Osteocyte (in vitro differentiated cells): ENCODE results near the gene TOR1AIP2. TPM values are rescaled to one million over a fixed set of nuclear protein-coding genes. Genes with fewer than 3 reads are reported as not detected.

Experiments used
- DNase-seq: peaks from one replicate; pipeline ENCODE4 v3.0.0; 2021; ENCODE audit warnings: mixed read lengths; ENCODE audit not compliant: unreplicated experiment; ENCODE audit errors: extremely low spot score
- H3K27ac Mint-ChIP-seq: one replicate; pipeline ENCODE4 v1.8.0; 2021; ENCODE audit warnings: mild to moderate bottlenecking, mixed read lengths; ENCODE audit not compliant: unreplicated experiment
- H3K27me3 Mint-ChIP-seq: one replicate; pipeline ENCODE4 v1.8.0; 2021; ENCODE audit warnings: mixed read lengths; ENCODE audit not compliant: unreplicated experiment
- H3K36me3 Mint-ChIP-seq: one replicate; pipeline ENCODE4 v1.8.0; 2021; ENCODE audit warnings: mixed read lengths; ENCODE audit not compliant: unreplicated experiment
- H3K4me1 Mint-ChIP-seq: one replicate; pipeline ENCODE4 v1.8.0; 2021; ENCODE audit warnings: mixed read lengths; ENCODE audit not compliant: unreplicated experiment
- H3K4me3 Mint-ChIP-seq: one replicate; pipeline ENCODE4 v1.8.0; 2021; ENCODE audit warnings: mild to moderate bottlenecking, moderate library complexity, mixed read lengths; ENCODE audit not compliant: unreplicated experiment
- H3K9me3 Mint-ChIP-seq: one replicate; pipeline ENCODE4 v1.8.0; 2021; ENCODE audit warnings: mixed read lengths; ENCODE audit not compliant: unreplicated experiment
- total RNA-seq: library from RNA; stranded (reverse); gene quantifications from 2 replicates; pipeline ENCODE4 v1.2.1, GENCODE V29; 2021
- TF ChIP-seq, protein P1 (sequence below): fragments of 200-600 bp; sonication (generic); IDR thresholded peaks from 2 replicates; pipeline ENCODE4 v1.5.0; 2021; ENCODE audit warnings: antibody characterized with exemption, mild to moderate bottlenecking, moderate library complexity

TOR1AIP2 gene
- total RNA-seq, 1 donor from 2014 or later: 85.5 TPM

GRCh38 chr1:179803918-179804317 lies 73.7 kb downstream of the TOR1AIP2 start:
- no peak for DNase-seq
- H3K4me3 Mint-ChIP-seq: no peak overlapping the region
- no peaks in the 10 kb centered on the region for H3K4me1 Mint-ChIP-seq
- no peaks in the 10 kb centered on the region for H3K9me3 Mint-ChIP-seq
- H3K27me3 Mint-ChIP-seq: peaks cover 25% of the 10 kb centered on the region
- H3K36me3 Mint-ChIP-seq: no peaks in the 10 kb centered on the region
- TF ChIP-seq, protein P1, sequence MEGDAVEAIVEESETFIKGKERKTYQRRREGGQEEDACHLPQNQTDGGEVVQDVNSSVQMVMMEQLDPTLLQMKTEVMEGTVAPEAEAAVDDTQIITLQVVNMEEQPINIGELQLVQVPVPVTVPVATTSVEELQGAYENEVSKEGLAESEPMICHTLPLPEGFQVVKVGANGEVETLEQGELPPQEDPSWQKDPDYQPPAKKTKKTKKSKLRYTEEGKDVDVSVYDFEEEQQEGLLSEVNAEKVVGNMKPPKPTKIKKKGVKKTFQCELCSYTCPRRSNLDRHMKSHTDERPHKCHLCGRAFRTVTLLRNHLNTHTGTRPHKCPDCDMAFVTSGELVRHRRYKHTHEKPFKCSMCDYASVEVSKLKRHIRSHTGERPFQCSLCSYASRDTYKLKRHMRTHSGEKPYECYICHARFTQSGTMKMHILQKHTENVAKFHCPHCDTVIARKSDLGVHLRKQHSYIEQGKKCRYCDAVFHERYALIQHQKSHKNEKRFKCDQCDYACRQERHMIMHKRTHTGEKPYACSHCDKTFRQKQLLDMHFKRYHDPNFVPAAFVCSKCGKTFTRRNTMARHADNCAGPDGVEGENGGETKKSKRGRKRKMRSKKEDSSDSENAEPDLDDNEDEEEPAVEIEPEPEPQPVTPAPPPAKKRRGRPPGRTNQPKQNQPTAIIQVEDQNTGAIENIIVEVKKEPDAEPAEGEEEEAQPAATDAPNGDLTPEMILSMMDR: no peak
- no peak overlapping the region for H3K27ac Mint-ChIP-seq

DNA sequence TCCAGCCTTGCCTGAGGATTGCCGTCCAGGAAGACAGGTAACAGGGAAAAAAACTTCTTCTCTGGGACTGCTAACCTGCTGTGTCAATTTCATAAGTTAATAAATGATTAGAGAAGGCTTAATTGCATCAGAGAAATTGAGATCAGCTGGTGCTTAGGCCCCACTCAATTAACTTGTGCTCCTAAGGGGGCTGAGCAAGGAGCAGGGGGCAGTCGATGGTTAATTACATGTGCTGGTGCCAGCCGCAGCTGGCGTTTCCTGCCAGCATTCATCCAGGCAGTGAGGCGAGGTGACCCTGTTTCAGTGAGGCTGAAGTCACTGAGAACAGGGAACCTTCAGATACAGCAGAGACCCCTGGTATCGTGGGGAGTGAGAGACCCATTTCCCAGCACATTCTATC lies 74.5 kb downstream of the TOR1AIP2 start:
- TF ChIP-seq, protein P1: no peak
- H3K4me3 Mint-ChIP-seq: no peak overlapping the region
- DNase-seq: no peak
- H3K27ac Mint-ChIP-seq: no peak overlapping the region
- no peaks in the 10 kb centered on the region for H3K4me1 Mint-ChIP-seq
- no peaks in the 10 kb centered on the region for H3K9me3 Mint-ChIP-seq
- H3K27me3 Mint-ChIP-seq: peaks cover 28% of the 10 kb centered on the region
- H3K36me3 Mint-ChIP-seq: no peaks in the 10 kb centered on the region

DNA sequence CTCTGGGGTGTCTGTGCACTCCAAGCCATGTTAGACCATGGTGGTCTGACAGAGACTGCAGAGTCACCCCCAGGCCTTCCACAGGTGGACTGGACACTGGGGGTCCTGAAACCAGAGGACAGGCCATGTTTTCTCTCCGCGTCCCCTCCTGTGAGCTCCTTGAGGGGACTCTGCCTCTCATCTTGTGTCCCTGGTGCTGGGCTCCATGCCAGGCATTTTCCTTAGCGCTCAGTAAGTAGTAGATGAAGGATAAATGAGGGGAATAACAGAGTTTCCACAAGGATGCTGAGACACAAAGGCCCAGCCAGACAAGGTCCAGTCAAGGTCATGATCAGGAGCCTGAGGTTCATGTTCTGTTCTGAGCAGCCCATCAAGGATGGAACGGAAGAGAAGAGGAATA lies 77.1 kb downstream of the TOR1AIP2 start:
- Mint-ChIP-seq H3K4me1 (no peaks in the 10 kb centered on the region), H3K27me3 (peaks cover 37% of the 10 kb centered on the region), H3K36me3 (no peaks in the 10 kb centered on the region), H3K4me3 (no peak overlapping the region), H3K27ac (no peak overlapping the region), H3K9me3 (no peaks in the 10 kb centered on the region)
- TF ChIP-seq, protein P1: no peak
- DNase-seq: no peak

DNA sequence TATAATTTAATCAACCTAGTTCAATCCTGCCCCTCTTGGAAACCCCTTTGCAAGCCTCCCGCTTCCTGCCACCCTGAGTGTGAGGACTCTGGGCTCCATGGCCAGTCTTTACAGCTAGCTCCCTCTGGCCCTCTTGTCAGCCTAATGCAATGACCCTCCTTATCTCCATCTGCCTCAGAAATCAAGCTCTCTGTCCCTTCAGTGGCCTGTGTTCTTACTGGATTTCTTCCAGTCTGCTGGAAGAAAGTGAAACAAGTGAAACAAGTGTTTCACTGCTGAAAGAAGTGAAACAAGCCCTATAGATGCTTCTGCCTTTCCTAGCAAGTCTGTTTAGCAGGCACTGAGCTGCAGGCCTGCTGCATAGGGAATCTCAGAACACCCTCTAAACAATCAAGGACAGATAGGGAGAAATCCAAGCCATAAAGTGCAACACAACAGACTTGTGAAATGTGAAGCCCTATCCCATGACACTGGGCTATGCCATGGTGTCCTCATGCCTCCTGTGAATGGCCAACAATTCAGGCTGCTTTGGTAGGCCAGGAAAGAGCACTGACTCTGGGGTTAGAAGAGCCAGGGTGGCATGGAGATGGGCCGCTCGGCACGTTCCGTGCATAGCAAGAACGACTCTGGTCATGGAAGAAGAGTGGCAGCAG lies 78.6 kb downstream of the TOR1AIP2 start:
- H3K36me3 Mint-ChIP-seq: no peaks in the 10 kb centered on the region
- H3K4me3 Mint-ChIP-seq: no peak overlapping the region
- H3K4me1 Mint-ChIP-seq: no peaks in the 10 kb centered on the region
- TF ChIP-seq, protein P1: no peak
- H3K9me3 Mint-ChIP-seq: no peaks in the 10 kb centered on the region
- no peak overlapping the region for H3K27ac Mint-ChIP-seq
- DNase-seq: no peak
- peaks cover 40% of the 10 kb centered on the region for H3K27me3 Mint-ChIP-seq

DNA sequence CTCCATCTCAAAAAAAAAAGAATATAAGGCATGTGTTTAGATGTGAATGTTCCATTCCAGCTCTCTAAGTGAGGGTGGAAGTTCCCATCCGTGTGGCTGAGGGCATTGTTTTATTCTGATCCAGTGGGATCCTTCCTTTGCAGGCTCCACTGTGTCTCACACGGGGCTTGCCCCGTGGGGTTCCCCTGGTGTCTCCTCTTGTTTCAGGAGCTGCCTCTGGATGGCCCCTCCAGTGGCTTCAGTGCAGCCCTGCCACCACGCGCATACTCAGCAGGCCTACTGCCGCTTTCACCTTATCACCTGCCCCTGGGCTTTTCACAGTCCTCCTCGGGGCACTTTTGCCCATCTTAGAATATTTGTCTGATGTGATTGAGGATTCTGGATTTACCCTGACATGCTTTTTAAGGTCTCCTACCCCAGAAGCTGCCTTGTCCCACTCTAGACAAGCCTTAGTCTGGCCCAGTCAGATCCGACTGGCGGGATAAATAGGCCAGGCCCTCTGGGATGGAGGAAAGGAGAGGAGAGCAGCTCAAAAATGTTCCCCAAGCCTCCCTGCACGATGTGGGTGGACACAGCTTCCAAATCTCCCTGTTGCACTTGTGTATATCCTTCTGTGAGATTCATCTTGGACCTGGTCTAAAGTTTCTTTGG lies 79.3 kb downstream of the TOR1AIP2 start:
- H3K4me3 Mint-ChIP-seq: no peak overlapping the region
- no peak for DNase-seq
- no peak overlapping the region for H3K27ac Mint-ChIP-seq
- no peaks in the 10 kb centered on the region for H3K9me3 Mint-ChIP-seq
- H3K4me1 Mint-ChIP-seq: no peaks in the 10 kb centered on the region
- TF ChIP-seq, protein P1: no peak
- peaks cover 41% of the 10 kb centered on the region for H3K27me3 Mint-ChIP-seq
- no peaks in the 10 kb centered on the region for H3K36me3 Mint-ChIP-seq
